Activated CD8-positive, alpha-beta memory T cell treated with anti-CD3 and anti-CD28 coated beads for 36 hours (primary cell): Measurements from ENCODE around the gene ZNF75A. TPM values are rescaled to one million over a fixed set of nuclear protein-coding genes. Genes with fewer than 3 reads are reported as not detected.
"Not testable (repeated sequence)": the region's sequence is repeated elsewhere in the genome, so short reads cannot be mapped to it uniquely, and the experiment has no call there.

ENCODE experiments used
- CTCF ChIA-PET: fragments of 350-600 bp; sonication (Branson Sonifier 250); formaldehyde crosslinking; loops from one replicate; lab custom pipeline; 2021; ENCODE audit warnings: antibody characterized with exemption; lab: Charles Lee
- POLR2A ChIA-PET: fragments of 350-600 bp; sonication (Branson Sonifier 250); formaldehyde crosslinking; loops from one replicate; lab custom pipeline; 2021; ENCODE audit warnings: antibody characterized with exemption; lab: Charles Lee
- total RNA-seq, 2 experiments: library from RNA; stranded (reverse); gene quantifications; one replicate each; pipeline ENCODE4 v1.2.3, GENCODE V29; 2021

ZNF75A gene
- total RNA-seq = 10 to 100 TPM; 36.3 to 37.3 TPM

DNA sequence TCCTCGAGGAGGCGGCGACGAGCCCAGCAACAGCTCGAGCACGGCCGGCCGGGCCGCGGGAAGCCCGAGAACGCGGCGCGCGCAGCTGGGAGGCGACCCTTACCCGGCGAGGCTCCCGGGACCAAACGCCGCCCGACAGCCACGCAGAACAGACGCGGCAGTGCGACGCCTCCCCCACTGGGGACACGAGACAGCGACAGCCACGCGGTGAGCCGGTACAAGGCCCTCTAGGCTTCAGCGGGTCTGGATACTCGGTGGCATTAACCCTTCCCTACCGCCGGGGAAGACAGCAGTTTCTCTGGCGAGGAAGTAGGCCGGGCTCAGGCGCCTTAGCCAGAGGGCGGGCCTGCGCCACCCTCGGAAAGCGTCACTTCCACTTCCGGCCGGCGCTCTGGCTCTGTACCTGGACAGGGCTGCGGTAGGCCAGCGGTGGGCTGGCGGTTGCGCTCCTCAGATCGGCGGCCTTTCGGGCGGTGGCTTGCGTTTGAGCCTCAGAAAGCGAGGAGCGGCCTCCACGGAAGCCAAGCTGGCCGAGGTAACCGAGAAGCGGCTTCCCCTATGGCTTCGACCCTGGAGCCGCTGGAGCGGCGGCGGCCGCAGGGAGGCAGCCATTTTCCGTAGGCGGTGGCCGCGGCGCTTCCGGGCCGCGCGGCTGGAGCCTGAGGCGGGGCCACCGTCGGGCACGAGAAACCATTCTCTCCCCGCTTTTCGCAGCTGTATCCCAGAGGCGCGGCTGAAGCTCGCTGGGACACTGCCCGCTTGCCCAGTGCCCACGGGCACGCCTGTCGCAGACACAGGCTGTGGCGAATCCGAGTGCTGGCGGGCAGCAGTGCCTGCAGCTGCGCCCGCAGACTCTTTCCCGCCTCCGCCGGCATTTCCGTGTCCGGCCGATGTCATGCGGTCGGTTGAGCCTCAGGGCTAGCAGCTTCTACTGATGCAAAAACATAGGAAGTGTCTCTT, at the start of gene ZNF75A, which contains the start of gene TIGD7:
Gene ZNF75A, plus strand, starts transcription at position 389 of the 960 bp plus-strand sequence. CDS start 2,932 bp downstream, outside the sequence.
Gene TIGD7, minus strand, starts transcription at position 322 of the 960 bp plus-strand sequence. CDS start 4,816 bp downstream, outside the sequence.
- CTCF ChIA-PET = interaction anchor here (0.9 to 1.3 kb wide), 3 partner anchors 12 to 39 kb away, joined by 3 to 4 read pairs (median 3); no protein-coding TSS in a partner anchor
- POLR2A ChIA-PET = interaction anchor here (1.1 to 2.2 kb wide), 4 partner anchors 12 to 96 kb away, joined by 3 to 14 read pairs (median 4); partner anchors contain the start of genes ZNF174, ZNF263 and ZSCAN32

DNA sequence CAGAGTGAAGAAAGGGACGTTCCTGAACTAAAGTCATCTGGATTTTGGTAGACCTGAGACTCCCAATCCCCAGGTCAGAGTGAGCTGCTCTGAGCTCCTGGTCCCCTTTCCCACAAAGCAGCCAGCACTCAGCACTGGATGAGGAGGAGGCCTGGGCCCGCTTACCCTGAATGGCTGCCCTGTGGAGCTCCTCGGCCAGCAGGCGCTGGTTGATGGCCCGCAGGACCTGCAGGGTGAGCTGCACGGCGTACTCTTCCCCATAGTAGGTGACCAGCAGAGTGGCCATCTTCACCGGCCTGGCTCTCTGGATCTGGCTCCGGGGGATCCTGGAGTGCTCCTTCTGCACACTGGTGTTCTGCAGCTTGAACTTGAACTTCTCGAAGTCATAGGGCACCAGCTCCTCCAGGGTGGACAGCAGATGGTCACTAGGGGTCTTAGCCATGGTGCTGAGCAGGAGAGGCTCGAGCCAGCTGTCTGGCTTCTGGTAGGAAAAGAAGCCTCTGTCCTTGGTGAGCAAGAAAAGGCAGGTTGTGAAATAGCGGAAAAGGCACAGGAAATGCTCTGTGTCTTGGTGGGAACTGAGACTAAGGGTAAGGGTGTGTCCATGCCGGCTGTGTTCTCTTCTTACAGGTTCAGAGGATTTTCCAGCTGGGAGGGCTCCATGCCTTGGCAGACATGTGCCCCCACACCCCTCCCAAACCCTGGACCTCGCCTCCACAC, 49.0 kb upstream of the ZNF75A start, which contains the start of gene MEFV:
Gene MEFV, minus strand, starts transcription at position 488 of the 720 bp plus-strand sequence. Its CDS starts 46 bp downstream, at position 442.
- ChIA-PET POLR2A (no interaction called here), CTCF (no interaction called here)

DNA sequence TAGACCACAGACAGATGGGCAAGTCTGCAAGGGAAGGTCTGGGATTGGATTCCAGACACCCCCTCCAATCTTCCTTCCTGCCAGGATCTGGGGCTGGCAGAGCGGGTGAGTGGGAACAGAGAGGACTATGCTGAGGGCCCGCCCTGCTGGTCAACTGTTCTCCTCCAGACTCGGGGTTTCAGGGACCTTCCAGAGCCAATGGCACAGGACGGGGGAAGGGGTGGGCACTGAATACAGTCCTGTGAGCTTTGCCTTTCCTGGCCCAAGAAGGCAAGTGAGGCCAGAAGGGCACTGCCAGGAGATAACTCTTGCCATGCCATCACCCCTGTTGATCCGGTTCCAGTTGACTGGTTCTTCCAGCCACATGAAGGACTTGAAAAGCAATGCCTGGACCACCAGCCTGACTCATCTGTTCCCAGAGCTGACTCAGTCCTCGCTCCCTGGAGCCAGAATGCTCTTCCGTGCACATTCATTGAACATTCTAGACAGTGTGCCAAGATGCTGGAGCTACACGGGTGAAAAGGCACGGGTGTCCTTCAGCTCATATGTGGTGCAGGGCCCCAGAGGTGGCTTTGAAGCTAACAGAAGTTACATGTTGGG, 48.3 kb upstream of the ZNF75A start:
- ChIA-PET CTCF (no interaction called here), POLR2A (interaction anchor here (0.6 kb wide), 1 partner anchor 824 kb away, joined by 3 read pairs; no protein-coding TSS in a partner anchor)

DNA sequence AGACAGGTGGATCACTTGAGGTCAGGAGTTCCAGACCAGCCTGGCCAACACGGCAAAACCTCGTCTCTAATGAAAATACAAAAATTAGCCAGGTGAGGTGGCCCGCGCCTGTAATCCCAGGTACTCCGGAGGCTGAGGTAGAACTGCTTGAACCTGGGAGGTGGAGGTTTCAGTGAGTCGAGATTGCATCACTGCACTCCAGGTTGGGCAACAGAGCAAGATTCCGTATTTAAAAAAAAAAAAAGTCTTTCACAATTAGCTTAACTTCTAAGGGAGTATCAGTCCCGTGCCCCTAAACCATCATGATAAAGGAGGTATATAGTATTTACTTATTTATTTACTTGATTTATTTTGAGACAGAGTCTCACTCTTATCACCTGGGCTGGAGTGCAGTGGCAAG, 45.5 kb upstream of the ZNF75A start:
- ChIA-PET POLR2A (interaction anchor here (0.5 kb wide), 1 partner anchor 26 kb away, joined by 3 read pairs; no protein-coding TSS in a partner anchor), CTCF (no interaction called here)

DNA sequence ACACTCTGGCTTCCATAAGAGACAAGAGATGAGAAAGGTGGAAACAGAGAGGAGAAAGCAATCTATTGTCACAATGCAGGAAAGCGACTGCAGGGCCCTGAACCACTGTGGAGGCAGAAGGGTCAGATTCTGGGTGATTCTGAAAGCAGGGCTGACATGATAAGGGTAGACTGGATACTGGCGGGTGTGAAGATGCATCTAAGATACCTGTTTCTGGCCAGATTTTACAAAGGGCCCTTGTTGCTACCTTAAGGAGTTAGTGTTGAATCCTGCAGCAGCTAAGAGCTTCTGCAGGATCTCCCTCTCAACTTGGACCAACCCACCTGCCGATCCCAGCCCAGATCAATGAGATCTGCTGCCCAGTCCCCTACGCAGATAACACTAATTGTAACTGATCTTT, 42.8 kb upstream of the ZNF75A start:
- ChIA-PET POLR2A (no interaction called here), CTCF (interaction anchor here (1.0 kb wide), 1 partner anchor 139 kb away, joined by 3 read pairs; no protein-coding TSS in a partner anchor)

DNA sequence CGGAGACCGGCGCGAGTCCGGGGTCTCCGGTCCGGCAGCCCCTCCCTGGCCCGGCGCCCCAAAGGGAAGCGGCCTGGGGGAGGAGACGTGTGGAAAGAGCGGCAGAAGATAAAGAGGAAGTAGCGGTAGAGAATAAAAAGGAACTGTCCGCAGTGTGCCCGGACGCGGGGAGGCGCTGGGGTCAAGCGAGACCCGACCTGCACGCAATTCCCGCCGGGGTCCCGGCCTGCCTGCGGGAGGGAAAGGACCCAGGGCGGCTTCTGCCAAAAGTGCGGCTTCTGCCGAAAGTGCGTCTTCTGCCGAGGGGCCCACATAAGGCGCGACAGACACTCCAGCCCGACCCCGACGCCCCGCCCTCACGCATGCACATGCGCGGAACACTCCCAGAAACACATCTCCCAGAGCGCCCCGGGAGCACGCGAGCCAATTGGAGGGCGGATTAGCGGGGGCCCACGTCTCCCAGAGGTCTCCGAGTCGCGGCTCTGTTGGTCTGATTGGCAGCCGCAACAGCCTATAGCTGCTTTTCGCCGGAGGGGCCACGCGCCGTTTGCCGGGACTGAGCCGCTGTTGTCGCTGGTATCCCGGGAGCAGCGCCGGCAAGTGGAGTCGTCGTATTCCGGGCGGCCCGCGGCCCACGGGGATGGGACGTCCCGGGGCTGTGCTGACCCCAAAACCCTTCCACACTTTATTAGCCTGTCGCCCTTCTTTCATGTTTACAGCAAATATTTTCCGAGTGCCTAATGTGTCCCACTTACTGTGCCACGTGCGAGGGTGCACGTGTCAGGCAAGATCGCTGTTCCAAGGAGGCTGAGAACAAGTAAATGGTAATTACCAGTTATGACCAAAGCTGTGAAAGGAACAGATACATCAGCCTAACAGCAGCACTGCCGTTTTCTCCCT, 40.9 kb upstream of the ZNF75A start:
- POLR2A ChIA-PET = interaction anchor here (0.6 to 1.5 kb wide), 6 partner anchors 12 to 179 kb away, joined by 3 to 11 read pairs (median 4); partner anchors contain the start of genes NAA60, TIGD7, ZNF263 and ZNF597
- CTCF ChIA-PET = interaction anchor here (2.8 kb wide), 1 partner anchor 236 kb away, joined by 7 read pairs; the partner anchor contains the start of gene CLUAP1

DNA sequence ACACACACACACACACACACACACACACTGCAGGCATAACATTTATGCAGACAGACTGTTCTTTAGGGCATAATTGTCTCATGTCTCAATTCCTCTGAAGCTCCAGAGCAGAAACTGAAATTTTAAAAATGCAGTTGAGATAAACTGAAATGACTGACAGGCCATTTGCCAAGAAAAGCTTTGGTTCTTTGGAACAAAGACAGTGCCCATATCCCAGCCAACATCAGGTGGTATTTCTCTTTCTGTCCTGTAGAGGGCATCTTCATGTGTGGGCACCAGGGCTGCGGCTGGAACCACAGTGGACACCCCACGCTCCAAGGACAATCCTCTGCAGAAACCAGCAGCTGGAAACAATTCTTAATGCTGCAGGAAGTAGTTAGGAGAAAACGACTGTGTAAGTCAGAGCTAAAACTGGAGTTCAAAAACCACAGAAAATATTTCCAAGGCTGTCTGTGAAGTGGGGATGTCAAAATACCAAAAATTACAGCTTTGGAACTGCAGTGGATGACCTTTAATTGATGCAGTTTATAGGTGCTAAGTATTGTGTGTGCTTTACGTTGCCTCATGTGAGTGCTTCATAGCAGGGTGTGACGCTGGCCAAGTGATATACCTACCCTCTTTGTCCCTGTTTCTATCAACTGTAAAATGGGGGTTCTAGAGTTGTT, 38.3 kb upstream of the ZNF75A start:
- CTCF ChIA-PET = interaction anchor here (0.9 to 2.8 kb wide), 9 partner anchors 7 to 234 kb away, joined by 3 to 15 read pairs (median 4); partner anchors contain the start of genes CLUAP1 and ZNF263
- POLR2A ChIA-PET = interaction anchor here (0.9 kb wide), 1 partner anchor 14 kb away, joined by 3 read pairs; no protein-coding TSS in a partner anchor

DNA sequence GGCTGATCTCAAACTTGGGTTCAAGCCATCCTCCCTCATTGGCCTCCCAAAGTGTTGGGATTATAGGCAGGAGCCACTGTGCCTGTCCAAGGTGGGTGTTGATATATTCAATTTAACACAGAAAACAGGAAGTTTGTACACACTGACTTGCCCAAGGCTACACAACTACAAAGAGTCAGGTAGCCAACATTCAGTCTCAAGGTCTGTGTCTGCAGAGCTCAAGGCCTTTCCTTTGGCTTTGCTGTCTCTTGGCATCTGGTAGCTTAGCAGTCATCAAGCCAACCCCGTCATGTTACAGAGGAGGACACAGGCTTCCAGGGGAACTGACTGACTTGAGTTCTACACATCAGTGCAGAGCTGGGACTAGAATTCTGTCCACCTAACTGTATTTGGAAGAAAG, 37.0 kb upstream of the ZNF75A start:
- CTCF ChIA-PET = interaction anchor here (0.5 to 2.7 kb wide), 3 partner anchors 15 to 69 kb away, joined by 3 to 15 read pairs (median 5); partner anchors contain the start of gene ZNF263

DNA sequence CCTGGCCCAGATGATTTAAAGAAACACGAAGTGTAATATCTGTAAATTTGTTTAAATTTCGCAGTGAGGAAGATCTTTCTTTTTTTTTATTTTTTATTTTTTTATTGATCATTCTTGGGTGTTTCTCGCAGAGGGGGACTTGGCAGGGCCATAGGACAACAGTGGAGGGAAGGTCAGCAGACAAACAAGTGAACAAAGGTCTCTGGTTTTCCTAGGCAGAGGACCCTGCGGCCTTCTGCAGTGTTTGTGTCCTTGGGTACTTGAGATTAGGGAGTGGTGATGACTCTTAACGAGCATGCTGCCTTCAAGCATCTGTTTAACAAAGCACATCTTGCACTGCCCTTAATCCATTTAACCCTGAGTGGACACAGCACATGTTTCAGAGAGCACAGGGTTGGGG, 34.6 kb upstream of the ZNF75A start:
- CTCF ChIA-PET, POLR2A ChIA-PET: not testable (repeated sequence)

More for the DNA sequence above, 37.0 kb upstream of the ZNF75A start:
- POLR2A ChIA-PET = no interaction called here

DNA sequence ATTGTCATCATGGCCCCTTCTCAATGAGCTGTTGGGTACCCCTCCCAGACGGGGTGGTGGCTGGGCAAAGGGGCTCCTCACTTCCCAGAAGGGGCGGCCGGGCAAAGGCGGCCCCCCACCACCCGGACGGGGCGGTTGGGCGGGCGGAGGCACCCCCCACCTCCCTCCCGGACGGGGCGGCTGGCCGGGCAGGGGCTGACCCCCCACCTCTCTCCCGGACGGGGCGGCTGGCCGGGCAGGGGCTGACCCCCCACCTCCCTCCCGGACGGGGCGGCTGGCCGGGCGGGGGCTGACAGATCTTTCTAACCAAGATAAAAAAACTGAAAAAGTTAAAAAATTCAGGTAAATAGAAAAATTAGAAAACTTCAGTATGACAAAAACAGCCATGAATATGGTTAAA, 34.0 kb upstream of the ZNF75A start:
- POLR2A ChIA-PET, CTCF ChIA-PET: not testable (repeated sequence)

DNA sequence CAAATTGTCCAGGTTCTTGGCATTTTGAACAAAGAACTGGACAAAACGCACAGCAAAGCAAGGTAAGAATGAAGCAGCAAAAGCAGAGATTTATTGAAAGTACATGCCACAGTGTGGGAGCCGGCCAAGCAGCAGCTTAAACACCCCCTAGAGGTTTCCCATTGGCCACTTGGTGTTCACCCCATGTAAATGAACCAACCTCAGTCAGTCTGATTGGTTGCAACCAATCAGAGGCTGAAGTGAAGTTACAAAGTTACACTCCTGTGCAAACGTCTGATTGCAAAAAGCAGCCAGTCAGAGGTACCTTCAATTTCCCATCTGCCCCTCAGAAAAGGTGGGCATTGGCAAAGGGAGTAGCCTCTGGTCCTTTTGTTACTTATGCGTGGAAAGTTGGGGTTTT, 30.8 kb upstream of the ZNF75A start:
- ChIA-PET CTCF (interaction anchor here (1.1 kb wide), 1 partner anchor 8 kb away, joined by 3 read pairs; no protein-coding TSS in a partner anchor), POLR2A (no interaction called here)

DNA sequence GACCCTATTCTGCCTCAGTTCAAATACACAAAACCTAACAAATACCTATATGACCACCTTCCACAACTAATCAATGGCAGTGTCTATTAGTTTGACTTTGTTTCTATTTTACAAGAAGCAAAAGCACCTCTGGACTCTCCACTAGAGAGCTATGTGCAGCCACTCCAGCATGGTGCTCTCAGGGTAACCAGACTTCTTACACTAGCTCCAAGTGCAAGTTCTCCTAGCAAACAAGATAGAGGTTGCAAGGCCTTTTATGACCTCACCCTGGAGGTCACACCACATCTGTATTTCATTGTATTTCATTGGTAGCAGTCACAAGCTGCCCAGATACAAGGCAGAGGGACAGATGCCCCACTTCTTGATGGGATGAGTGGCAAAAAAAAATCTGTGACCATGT, 30.4 kb upstream of the ZNF75A start:
- CTCF ChIA-PET = interaction anchor here (1.1 kb wide), 1 partner anchor 9 kb away, joined by 3 read pairs; no protein-coding TSS in a partner anchor
- POLR2A ChIA-PET = no interaction called here

DNA sequence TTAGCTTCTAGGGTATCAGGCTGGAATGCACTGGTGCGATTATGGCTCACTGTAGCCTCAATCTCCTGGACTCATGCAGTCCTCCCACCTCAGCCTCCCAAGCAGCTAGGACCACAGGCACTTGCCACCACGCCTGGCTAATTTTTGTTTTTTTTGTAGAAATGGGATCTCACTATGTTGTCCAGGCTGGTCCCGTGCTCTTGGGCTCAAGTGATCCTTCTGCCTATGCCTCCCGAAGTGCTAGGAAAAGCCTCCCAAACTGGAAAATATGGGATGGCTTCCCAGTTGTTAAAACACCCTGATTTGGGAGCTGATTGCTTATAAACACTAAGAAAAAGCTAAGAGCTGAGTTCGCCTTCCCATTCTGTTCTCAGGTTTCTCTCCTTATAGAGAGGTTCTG, 28.6 kb upstream of the ZNF75A start:
- POLR2A ChIA-PET = interaction anchor here (0.7 to 0.9 kb wide), 3 partner anchors 12 to 279 kb away, joined by 4 to 6 read pairs (median 5); no protein-coding TSS in a partner anchor
- CTCF ChIA-PET = interaction anchor here (1.1 to 1.8 kb wide), 2 partner anchors 10 to 224 kb away, joined by 3 to 5 read pairs; no protein-coding TSS in a partner anchor

DNA sequence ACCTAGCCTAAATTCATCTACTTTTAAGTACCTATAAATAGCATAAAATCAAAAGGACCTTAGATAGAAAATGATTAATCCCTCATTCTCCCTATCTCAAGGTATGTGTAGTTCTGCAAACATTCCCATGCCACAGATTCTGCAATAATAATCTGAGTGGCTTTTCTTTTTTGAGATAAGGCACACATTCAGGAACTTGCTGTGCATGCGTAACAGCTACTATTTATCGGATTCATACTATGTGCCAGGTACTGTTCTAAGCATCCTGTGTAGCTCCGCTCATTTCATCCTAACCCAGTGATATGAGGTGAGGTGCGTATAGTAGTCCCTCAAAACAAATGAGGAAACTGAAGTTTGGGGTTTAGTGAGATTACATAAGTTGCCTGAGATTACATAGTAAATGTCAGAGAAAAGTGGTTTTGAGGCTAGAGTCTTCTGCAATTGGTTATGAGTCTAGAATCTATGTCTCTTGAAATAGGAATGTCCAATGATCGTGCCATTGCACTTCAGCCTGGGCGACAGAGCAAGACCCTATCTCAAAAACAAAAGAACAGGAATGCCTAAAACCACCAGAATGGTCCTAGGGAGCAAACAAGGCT, 24.0 kb upstream of the ZNF75A start:
- CTCF ChIA-PET = no interaction called here
- POLR2A ChIA-PET = interaction anchor here (0.9 kb wide), 1 partner anchor 14 kb away, joined by 3 read pairs; no protein-coding TSS in a partner anchor

DNA sequence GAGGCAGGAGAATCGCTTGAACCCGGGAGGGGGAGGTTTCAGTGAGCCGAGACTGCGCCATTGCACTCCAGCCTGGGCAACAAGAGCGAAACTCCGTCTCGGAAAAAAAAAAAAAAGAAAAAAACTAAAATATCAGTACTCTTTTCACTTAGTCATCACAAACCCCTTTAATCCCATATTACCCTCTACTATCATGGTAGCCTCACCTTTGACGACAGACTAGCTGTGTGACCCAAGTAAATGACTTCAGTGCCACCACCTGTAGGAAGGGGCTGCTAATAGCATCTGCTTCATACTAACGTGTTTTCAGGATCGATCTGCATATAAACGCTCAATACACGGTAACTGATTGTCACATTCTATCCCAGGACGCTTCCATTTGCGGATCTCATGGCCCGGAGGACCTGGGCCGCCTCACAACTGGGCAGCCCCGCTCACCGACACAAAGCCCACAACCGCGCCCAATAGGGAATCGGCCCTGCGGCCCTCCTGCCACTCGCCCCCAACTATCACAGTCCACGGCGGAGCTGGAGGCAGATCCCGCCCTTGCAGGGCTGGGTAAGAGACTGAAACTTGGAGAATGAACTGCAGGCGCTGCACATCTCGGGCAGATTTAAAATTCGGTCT, 23.1 kb upstream of the ZNF75A start:
- ChIA-PET POLR2A (interaction anchor here (1.0 to 3.2 kb wide), 7 partner anchors 14 to 161 kb away, joined by 3 to 14 read pairs (median 5); partner anchors contain the start of genes NAA60, TIGD7, ZNF213 and ZNF597), CTCF (interaction anchor here (0.9 to 3.0 kb wide), 2 partner anchors 15 to 36 kb away, joined by 3 to 15 read pairs; no protein-coding TSS in a partner anchor)
